K562 (cell line): Measurements from ENCODE around the gene CXCL16. TPM values are rescaled to one million over a fixed set of nuclear protein-coding genes. Genes with fewer than 3 reads are reported as not detected.

Experiments
- ATAC-seq: fragments of 200-7000 bp; cut with Tn5 transposase; 3 replicates; pipeline ENCODE4 v1.9.1; 2020; ENCODE audit warnings: moderate library complexity
- BruUV-seq: library from RNA; stranded (reverse); fragments of 400-500 nt; replicated peaks from 2 replicates; lab custom pipeline; 2021; lab: Mats Ljungman, UMichigan
- CTCF ChIA-PET: fragments of 300-600 bp; formaldehyde crosslinking; extraction: SDS; loops from one replicate; lab custom pipeline; 2021; ENCODE audit warnings: low intra/inter-chr PET ratio; lab: Yijun Ruan, JAX
- POLR2A ChIA-PET: fragments of 300-600, 350-650 bp; sonication (Branson Sonifier 250); formaldehyde crosslinking; extraction: SDS; loops from one replicate; lab custom pipeline; 2021; ENCODE audit warnings: antibody characterized with exemption, inconsistent platforms; lab: Yijun Ruan, JAX
- DNase-seq, 4 experiments: peaks; one replicate each; pipeline versions ENCODE4 v3.0.0 to v3.0.0-alpha.2; 2011 to 2018; ENCODE audit warnings: low spot score in 3 of 4, mixed read lengths in 3 of 4; ENCODE audit errors: extremely low read depth in 1 of 4
- FAIRE-seq: peaks from 2 replicates; lab custom pipeline; 2011; peaks lifted over from hg19 to GRCh38; lab: Jason Lieb, UNC
- H2AFZ ChIP-seq: 2 replicates; pipeline ENCODE4 v1.6.0; 2011; ENCODE audit warnings: low read depth, low read length, control low read depth, inconsistent platforms
- H3K27ac ChIP-seq: fragments of 200-600 bp; 3 replicates; pipeline ENCODE4 v1.8.0; 2011; ENCODE audit warnings: low read depth, mild to moderate bottlenecking, control low read depth, inconsistent platforms, low read length, moderate library complexity, mixed read lengths; ENCODE audit errors: extremely low read depth
- H3K27me3 ChIP-seq, 2 experiments: fragments of 300-600 bp in 1 of 2; 2 replicates in 1 of 2; 3 replicates in 1 of 2; pipeline versions ENCODE4 v1.6.0 to v1.8.0; 2011; ENCODE audit warnings: inconsistent platforms in 2 of 2, low read length in 2 of 2, mild to moderate bottlenecking in 1 of 2, mixed read lengths in 1 of 2, moderate library complexity in 1 of 2; ENCODE audit not compliant: control insufficient read depth in 2 of 2, insufficient read depth in 2 of 2
- H3K36me3 ChIP-seq: fragments of 300-600 bp; 3 replicates; pipeline ENCODE4 v1.8.0; 2011; ENCODE audit warnings: mild to moderate bottlenecking, low read length, inconsistent platforms; ENCODE audit not compliant: control insufficient read depth, insufficient read depth
- H3K4me1 ChIP-seq, 2 experiments: fragments of 200-600 bp in 1 of 2; replicated peaks in 1 of 2; 2 replicates in 1 of 2; 3 replicates in 1 of 2; pipeline versions ENCODE4 v1.5.1 to v1.8.0; 2011; ENCODE audit warnings: inconsistent platforms in 2 of 2, low read length in 2 of 2, mild to moderate bottlenecking in 1 of 2, mixed read lengths in 1 of 2, moderate library complexity in 1 of 2; ENCODE audit not compliant: control insufficient read depth in 2 of 2, insufficient read depth in 2 of 2
- H3K4me2 ChIP-seq: 2 replicates; pipeline ENCODE4 v1.6.1; 2011; ENCODE audit warnings: low read length, control low read depth, inconsistent platforms, mixed read lengths; ENCODE audit not compliant: insufficient read depth
- H3K4me3 ChIP-seq: fragments of 200-600 bp; sonication (generic), shearing (Covaris generic); 2 replicates; pipeline ENCODE4 v1.5.1; 2016; ENCODE audit warnings: control low read depth, inconsistent platforms
- H3K79me2 ChIP-seq: fragments of 200-600 bp; 3 replicates; pipeline ENCODE4 v1.8.0; 2011; ENCODE audit warnings: low read length, inconsistent platforms; ENCODE audit not compliant: control insufficient read depth, insufficient read depth
- H3K9ac ChIP-seq, 2 experiments: 2 replicates each; pipeline versions ENCODE4 v1.6.0 to v1.6.1; 2011; ENCODE audit warnings: low read depth in 2 of 2, low read length in 2 of 2, control low read depth in 1 of 2, inconsistent platforms in 1 of 2, mild to moderate bottlenecking in 1 of 2, mixed read lengths in 1 of 2; ENCODE audit not compliant: insufficient read depth in 1 of 2
- H3K9me1 ChIP-seq: one replicate; pipeline ENCODE4 v1.6.0; 2011; ENCODE audit warnings: inconsistent platforms, mild to moderate bottlenecking, low read length, moderate library complexity; ENCODE audit not compliant: control insufficient read depth, insufficient read depth
- H3K9me3 ChIP-seq: replicated peaks from 2 replicates; pipeline ENCODE4 v1.5.1; 2011; ENCODE audit warnings: low read depth, low read length, inconsistent platforms; ENCODE audit not compliant: control insufficient read depth, insufficient read depth
- H4K20me1 ChIP-seq: replicated peaks from 2 replicates; pipeline ENCODE4 v1.6.1; 2011; ENCODE audit warnings: low read length, inconsistent platforms, mixed read lengths; ENCODE audit not compliant: control insufficient read depth, insufficient read depth
- DLX4 ChIP-seq: fragments of 250-450 bp; sonication (Bioruptor Pico); IDR thresholded peaks from 2 replicates; pipeline ENCODE4 v1.6.1; 2021; ENCODE audit warnings: mild to moderate bottlenecking
- MCM7 ChIP-seq, 2 experiments: fragments of 450-650 bp; IDR thresholded peaks; 2 replicates each; pipeline ENCODE4 v1.6.1; 2016 to 2018
- PBX2 ChIP-seq, 2 experiments: IDR thresholded peaks in 1 of 2; conservative IDR thresholded peaks in 1 of 2; 2 replicates each; pipeline ENCODE4 v1.6.1; 2016; ENCODE audit warnings: low read depth in 2 of 2, mild to moderate bottlenecking in 1 of 2, missing compliant biosample characterization in 1 of 2, missing genetic modification characterization in 1 of 2, moderate library complexity in 1 of 2
- POU5F1 ChIP-seq: fragments of 150-350 bp; IDR thresholded peaks from 2 replicates; pipeline ENCODE4 v1.6.1; 2014; ENCODE audit warnings: borderline replicate concordance, low read length, low read depth, mild to moderate bottlenecking; ENCODE audit not compliant: partially characterized antibody
- PURB ChIP-seq: sonication (generic); formaldehyde crosslinking; IDR thresholded peaks from 2 replicates; pipeline ENCODE4 v1.9.0; 2021; ENCODE audit warnings: low read depth, mild to moderate bottlenecking, missing genetic modification reagents
- RBM34 ChIP-seq: fragments of 200-400 bp; formaldehyde crosslinking; IDR thresholded peaks from 2 replicates; pipeline ENCODE4 v1.6.1; 2018; ENCODE audit warnings: low read length, borderline replicate concordance; ENCODE audit not compliant: insufficient read depth
- ZNF165 ChIP-seq: fragments of 250-450 bp; sonication (Bioruptor Pico); IDR thresholded peaks from 2 replicates; pipeline ENCODE4 v1.4.0; 2020; ENCODE audit warnings: borderline replicate concordance
- WGBS: fragments of 100-300 bp; shearing (Covaris generic); methylation state at CpG from one replicate; pipeline ENCODE4 v1.1.6; 2016; ENCODE audit warnings: low coverage, mixed read lengths; ENCODE audit not compliant: insufficient coverage; ENCODE audit errors: missing lambda C conversion rate; 5-methylcytosine and 5-hydroxymethylcytosine counted together
- in situ Hi-C: fragments of 300-500 bp; cut with MboI; formaldehyde crosslinking; loops from 4 replicates; pipeline ENCODE4 v1.15.0; 2018; ENCODE audit warnings: inconsistent platforms, mixed read lengths
- intact Hi-C: fragments of 100-400 bp; cut with micrococcal nuclease; formaldehyde crosslinking; loops from 2 replicates; pipeline ENCODE4 v1.14.2; 2022
- polyA plus RNA-seq, 8 experiments: library from polyadenylated mRNA; depleted of rRNA in 4 of 8; stranded (reverse) in 5 of 8; unstranded in 3 of 8; fragments of >200 nt; fragmentation: Nextera tagmentation in 2 of 8; fragmentation: Illumina TruSeq in 1 of 8; extraction: Ambion mirVana in 2 of 8; extraction: Trizol in 1 of 8; gene quantifications; 2 replicates each; pipeline versions ENCODE4 v1.2.1 to v1.2.3, GENCODE V29; 2011 to 2014; ENCODE audit warnings: inconsistent platforms in 1 of 8, missing spikeins in 1 of 8
- total RNA-seq, 7 experiments: library from RNA; depleted of rRNA in 6 of 7; stranded (reverse); fragments of >200 nt in 6 of 7; fragmentation: Illumina TruSeq in 2 of 7; extraction: Trizol in 2 of 7; gene quantifications; 2 replicates each; pipeline versions ENCODE4 v1.2.1 to v1.2.3, GENCODE V29; 2011 to 2021; ENCODE audit warnings: low replicate concordance in 1 of 7

The CXCL16 gene
- total and polyA plus RNA-seq, 9 of the 15 experiments (the other 6 are each of a cell fraction or from before 2014, with no cell fraction given) = 0.05 to 0.68 (median 0.22) TPM; not detected in 2

- Histone ChIP-seq H4K20me1 (0 out of 2 replicates have a peak, but pooled peaks cover 3% of the 10 kb centered on the region), H3K79me2 (no peaks in the 10 kb centered on the region), H3K9me3 (no peaks in the 10 kb centered on the region), H3K27me3 (no peaks in the 10 kb centered on the region), H2AFZ (no peak overlapping the region), H3K36me3 (no peaks in the 10 kb centered on the region), H3K4me1 (peaks cover 11 to 13% of the 10 kb centered on the region in 2 experiments), H3K27ac (no peak overlapping the region), H3K9ac (no peak overlapping the region), H3K9me1 (no peaks in the 10 kb centered on the region), H3K4me3 (no peak overlapping the region), H3K4me2 (no peak overlapping the region)
- ATAC-seq (no peak), DNase-seq (no peak), FAIRE-seq (no peak)
- CTCF ChIA-PET = no interaction called here
- in situ Hi-C loops (no loop called here), intact Hi-C loops (no loop called here)
- TF ChIP-seq ZNF165 (CRISPR knock-in tag) (no peak), PBX2 (CRISPR knock-in tag; IDR thresholded peaks at IDR 0.05; ENCODE audit: low read depth) (no peak), PBX2 (tag; conservative IDR thresholded peaks at IDR 0.05; ENCODE audit: low read depth) (no peak), POU5F1 (no peak), MCM7 (IDR thresholded peaks at IDR 0.05) (no peak), RBM34 (no peak), PURB (CRISPR knock-in tag) (no peak), DLX4 (no peak)
- POLR2A ChIA-PET = interaction anchor here (0.6 kb wide), 1 partner anchor 9 kb away, joined by 3 read pairs; no protein-coding TSS in a partner anchor
- 82% methylated on average over 7 of the region's 10 CpGs for WGBS
- no TSS peak for BruUV-seq
Observed at GRCh38 chr17:4719146-4719545, 20.6 kb downstream of the CXCL16 start.
